ENCODE results near the gene SPEN.

SPEN gene

DNA sequence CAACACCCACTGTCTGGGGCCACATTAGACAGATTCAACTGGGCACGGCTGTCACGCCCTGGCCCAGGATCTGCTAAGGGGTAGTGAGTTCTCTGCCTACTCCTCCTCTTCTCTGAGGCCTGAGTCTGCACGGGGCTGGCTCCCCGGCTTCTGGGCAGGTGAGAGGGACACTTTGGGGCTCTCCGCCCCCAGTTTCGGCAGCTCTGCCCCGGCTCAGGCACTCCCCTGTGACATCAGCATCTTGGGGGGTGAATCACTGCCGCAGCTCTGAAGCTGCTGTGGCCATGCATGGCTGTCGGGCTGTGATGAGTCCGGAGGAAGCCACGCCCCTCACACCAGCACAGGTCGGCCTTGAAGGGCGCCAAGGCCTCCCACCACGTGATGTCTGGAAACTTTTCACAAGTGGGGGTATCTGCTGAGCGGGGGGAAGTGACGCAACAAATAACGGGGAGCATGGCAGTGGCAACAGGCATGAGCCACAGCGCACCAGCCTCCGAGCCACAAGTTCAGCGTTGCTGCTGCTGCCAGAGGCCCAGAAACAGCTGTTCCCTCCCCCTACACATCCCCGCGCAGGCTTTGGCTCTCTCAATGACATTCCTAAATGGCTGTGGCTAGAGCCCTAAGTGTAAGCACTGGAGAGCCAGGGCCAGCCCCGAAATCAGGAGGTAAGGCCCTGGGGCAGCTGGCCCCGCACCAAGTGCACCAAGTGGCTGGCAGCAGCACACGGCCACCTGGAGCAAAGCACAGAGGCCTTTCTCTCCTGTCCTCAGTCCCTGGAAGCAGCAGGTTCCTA, 102.1 kb downstream of the SPEN start:
- no peak for DNase-seq

DNA sequence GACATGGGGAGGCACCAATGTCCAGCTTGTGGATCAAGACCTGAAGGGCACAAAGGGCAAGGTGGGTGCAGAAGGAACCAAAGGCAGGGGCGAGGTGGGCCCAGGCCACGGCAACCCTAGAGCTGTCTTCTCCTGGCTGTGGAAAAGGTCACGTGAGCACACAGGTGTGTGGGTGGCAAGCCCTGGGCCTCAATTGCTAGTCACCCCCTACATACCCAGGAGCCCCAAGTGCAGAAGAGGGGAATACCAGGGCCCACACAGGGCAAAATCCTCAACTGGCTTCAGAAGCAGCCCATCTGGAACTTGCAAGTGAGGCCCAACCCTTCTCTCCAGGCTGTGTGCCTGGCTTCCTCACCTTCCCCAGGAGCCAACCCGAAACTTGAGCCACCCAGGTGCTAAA, 102.8 kb downstream of the SPEN start:
- DNase-seq, result no peak

- no peak for DNase-seq
These were observed 103.3 kb downstream of the SPEN start for GRCh38 chr1:15950763-15951295.

DNA sequence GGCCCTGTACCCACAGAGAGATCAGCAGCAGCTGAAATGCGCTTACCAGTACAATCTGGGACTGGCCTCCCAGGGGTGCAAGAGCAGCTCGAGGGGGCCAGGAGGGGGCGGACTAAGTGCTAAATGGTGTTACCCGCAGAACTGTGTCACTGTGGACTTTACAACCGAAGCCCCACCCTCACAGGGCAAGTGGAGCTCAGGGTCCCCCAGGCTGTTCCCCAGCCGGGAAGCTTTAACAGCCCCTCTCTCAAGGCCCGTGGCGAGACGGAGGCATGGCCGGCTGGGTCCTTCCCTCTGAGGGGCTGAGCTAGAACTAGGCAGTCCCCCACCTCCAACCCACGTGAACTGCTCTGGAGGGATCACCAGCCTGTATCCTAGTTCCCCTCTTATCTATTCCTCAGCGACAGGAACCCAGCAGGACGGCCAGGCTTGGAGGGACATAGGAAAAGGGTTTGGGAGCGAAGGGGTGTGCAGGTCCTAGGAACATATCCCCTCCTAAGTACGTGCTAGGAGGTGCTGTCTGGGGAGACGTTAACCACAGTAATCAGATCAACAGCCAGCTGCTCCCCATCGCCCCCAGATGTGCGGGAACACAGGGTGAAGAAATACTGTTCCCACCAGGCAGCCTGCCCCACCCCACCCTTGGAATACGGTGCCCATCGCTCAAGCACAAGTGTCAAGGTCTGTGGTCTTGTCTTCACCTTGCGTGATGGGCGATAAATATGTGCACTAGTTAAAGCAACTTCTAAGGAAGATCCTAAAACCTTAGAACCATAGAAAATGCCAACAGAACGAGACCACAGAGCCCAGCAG, 104.0 kb downstream of the SPEN start:
- no peak for DNase-seq

GRCh38 chr1:15952317-15953258, 105.1 kb downstream of the SPEN start:
- DNase-seq, result no peak

GRCh38 chr1:15953294-15953771, 105.8 kb downstream of the SPEN start:
- DNase-seq, result no peak

- no peak for DNase-seq
These were observed 106.3 kb downstream of the SPEN start for GRCh38 chr1:15953791-15954241.

GRCh38 chr1:15954316-15954715, 106.8 kb downstream of the SPEN start:
- no peak for DNase-seq

GRCh38 chr1:15955552-15955951, 108.0 kb downstream of the SPEN start:
- no peak for DNase-seq

- DNase-seq, result no peak
These were observed 108.6 kb downstream of the SPEN start for GRCh38 chr1:15956150-15956549.

- no peak for DNase-seq
These were observed 110.0 kb downstream of the SPEN start for GRCh38 chr1:15957221-15958095.

GRCh38 chr1:15958111-15958510, 110.6 kb downstream of the SPEN start:
- no peak for DNase-seq

- DNase-seq, result no peak
These were observed 111.3 kb downstream of the SPEN start for GRCh38 chr1:15958793-15959192.

DNA sequence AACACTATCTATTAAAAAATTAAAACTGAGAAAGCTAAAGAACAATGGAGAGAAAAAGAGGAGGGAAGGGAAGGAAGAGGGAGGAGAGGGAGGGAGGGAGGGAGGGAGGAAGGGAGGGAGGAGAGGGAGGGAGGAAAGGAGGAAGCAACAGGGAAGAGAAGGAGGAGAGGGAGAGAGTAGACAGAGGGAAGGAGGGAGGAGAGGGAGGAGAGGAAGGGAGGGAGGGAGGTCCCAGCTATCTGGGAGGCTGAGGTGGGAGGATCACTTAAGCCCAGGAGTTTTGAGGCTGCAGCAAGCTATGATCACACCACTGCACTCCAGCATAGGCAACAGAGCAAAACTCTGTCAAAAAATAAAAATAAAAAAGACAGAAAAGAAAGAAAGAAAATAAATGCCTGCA, 111.9 kb downstream of the SPEN start:
- DNase-seq, result no peak

DNA sequence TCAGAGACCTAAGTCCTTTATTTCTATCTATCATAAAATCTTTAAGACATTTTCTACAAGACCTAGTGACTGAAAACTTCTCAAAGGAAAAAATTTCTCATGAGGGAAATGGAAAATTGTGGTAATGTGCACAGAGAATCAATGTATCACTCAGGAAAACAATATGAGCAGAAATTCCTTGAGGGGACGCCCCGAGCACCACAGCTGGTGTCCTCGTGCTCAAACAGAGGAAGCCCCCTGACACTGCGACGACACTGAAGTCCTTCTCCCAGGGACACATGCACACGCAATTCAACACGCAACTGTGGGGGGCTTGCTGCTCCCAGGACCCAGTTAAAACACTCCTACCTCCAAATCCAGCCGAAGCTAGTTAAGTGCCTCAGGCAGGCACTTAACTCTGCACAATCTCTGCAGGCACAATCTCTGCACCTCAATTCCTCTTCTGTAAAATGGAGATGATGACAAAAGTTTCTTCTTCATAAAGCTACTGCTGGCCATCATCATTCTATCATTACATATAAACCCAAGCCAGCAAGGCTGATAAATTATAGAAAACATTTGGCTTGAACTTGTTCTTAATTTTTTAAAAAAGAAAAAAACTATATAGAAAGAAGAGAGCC, 112.4 kb downstream of the SPEN start:
- DNase-seq, result no peak

DNA sequence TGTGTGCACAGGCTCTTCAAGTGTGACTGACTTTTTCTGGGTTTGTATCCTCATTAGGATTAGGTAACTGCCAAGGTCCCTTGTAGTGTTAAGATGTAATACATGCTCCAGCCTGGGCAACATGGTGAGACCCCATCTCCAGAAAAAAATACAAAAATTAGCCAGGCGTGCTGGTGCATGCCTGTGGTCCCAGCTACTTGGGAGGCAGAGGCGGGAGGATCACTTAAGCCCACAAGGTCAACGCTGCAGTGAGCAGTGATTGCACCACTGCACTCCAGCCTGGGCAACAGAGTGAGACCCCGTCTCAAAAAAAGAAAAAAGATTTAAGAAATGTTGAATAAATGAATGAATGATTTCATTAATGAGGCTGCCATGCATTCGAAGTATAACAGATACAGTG, 113.3 kb downstream of the SPEN start:
- DNase-seq, result no peak

GRCh38 chr1:15961492-15961891, 114.0 kb downstream of the SPEN start:
- DNase-seq, result no peak

DNA sequence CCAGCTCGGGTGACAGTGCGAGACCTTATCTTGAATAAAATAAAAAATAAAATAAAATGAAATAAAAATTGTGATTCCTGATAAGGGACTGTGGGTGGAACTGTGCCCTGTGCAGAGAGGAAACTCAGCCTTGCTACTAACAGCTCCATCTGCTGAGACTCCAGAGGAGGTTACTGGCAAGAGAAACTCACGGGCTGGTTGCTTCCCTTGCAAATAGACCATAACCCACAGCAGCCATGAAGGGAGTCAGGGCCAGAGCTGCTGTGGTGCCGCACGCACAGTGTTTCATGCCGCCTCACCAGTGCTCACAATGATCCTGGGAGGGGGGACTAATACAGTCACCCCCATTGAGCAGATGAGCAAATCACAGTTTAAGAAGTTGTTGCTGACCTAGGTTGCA, 114.7 kb downstream of the SPEN start:
- DNase-seq, result no peak

- no peak for DNase-seq
These were observed 115.3 kb downstream of the SPEN start for GRCh38 chr1:15962671-15963362.

DNA sequence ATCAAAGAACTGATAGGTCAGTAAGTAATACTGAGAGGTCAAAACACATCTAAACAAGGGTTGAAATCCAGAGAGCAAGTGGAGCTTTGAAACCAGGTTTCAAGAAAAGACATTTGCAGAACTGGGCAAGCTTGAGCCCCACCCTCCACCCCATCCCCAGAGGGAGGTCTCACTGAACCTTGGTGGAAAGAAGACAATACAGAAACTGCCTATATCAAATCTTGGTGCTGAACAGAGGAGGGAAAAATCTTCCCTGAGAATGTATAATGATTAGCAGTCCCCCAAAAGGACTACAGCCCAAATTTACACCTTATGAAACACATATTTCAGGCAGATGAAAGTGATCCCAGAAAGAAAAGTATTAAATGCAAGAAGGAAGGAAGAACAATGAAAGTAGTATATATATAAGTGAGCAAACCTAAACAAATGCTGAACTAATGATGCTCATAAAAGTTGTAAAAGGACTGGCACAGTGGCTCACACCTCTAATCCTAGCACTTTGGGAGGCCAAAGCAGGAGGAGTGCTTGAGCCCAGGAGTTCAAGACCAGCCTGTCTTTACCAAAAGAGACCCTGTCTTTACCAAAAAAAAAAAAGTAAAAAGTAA, 116.0 kb downstream of the SPEN start:
- no peak for DNase-seq
